Stimulated activated CD4-positive, alpha-beta T cell treated with anti-CD3 and anti-CD28 coated beads, Interleukin-1b, Interleukin-23, amount 100 ng/mL, for 4 hours (primary cell): ENCODE measurements around the gene RIMBP2.
"Not testable (repeated sequence)": the region's sequence is repeated elsewhere in the genome, so short reads cannot be mapped to it uniquely, and the experiment has no call there.

Experiments
- DNase-seq, 2 donors: peaks; one replicate each; pipeline ENCODE4 v3.0.0-alpha.2; 2020; ENCODE audit warnings: low read depth in 2 of 2

Gene RIMBP2

DNA sequence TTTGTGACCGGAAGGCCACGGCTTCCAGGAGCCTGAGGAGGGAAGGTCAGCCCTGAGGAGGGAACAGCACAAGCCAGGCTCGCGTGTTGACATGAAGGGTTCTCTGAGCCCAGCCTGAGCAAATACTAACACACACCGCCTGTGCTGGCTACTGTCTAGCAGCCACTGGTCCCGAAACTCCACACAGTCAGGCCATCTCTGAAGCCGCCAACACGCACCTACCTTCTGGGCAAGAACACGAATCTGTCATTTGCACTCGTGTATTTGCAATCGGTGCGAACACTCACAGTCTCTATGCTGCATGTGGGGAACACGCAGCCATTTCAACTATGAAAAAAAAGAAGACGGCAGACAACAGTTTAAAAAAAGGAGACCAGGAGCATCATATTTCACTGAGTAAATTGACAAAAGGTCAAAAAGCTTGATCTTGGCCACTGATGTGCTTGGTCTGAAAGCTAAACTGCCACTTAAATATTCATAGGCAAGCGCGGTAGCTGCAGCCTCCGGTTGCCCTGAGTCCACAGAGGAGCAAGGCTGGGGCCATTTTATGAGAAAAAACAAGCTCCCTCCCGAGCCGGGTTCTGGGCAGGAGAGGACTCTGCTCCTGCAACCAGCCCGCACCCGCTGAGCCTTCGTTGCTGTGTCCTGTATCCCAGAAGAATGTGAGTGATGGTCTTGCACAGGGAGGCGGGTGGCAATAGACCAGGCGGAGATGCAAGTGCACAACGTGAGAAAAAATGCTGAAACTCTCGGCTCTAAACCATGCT is 57.8 kb downstream of the RIMBP2 start:
- DNase-seq = no peak

DNA sequence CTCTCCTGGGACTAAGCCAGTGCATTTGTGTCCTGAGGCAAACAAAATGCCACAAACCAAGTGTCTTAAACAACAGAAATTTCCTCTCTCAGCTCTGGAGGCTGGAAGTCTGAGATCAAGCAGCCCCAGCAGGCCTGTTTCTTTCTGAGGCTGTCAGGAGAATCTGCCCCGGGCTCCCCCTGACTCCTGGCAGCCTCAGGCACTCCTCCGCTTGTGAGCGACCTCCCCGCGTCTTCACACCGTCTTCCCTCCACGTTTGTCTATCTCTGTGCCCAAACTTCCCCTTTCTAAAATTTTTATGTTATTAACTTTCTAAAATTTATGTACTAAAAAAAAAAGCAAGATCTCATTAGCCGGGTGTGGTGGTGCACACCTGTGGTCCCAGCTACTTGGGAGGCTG is 59.7 kb downstream of the RIMBP2 start:
- no peak for DNase-seq

DNA sequence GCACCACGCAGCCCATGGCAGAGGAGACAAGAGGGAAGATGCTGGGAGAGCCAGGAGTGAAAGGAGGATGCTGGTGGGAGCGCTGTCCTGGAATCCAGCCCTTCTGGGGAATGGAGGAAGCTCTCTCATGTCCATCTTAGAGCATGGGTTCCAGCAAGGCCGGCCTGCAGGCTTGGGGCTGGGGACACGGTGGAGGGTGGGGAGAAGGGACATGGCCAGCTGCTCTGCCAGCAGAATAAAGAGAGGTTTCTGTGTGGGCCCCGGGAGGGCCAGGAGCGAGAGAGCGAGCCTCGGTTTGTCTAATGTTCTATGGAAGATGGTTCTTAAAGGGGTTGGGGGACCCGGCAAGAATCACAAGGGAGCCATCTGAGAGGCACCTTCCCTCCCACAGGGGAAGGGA is 60.2 kb downstream of the RIMBP2 start:
- no peak for DNase-seq

DNA sequence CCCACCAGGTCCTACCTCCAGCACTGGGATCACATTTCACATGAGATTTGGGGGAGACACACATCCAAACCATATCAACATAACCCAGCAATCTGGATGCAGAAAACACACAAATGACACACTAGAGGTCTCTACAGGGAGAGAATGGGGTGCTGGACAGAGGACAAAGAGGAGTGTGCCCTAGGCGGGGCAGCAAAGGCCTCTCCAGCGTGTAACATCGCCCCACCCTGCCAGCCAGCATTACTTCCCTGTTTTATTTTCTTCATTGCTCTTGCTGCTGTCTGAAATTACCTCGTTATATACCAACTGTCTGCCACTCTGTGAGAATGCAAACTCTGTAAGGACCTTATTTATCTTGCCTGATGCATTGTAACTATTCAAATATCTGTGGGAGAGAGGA is 61.1 kb downstream of the RIMBP2 start:
- no peak for DNase-seq

DNA sequence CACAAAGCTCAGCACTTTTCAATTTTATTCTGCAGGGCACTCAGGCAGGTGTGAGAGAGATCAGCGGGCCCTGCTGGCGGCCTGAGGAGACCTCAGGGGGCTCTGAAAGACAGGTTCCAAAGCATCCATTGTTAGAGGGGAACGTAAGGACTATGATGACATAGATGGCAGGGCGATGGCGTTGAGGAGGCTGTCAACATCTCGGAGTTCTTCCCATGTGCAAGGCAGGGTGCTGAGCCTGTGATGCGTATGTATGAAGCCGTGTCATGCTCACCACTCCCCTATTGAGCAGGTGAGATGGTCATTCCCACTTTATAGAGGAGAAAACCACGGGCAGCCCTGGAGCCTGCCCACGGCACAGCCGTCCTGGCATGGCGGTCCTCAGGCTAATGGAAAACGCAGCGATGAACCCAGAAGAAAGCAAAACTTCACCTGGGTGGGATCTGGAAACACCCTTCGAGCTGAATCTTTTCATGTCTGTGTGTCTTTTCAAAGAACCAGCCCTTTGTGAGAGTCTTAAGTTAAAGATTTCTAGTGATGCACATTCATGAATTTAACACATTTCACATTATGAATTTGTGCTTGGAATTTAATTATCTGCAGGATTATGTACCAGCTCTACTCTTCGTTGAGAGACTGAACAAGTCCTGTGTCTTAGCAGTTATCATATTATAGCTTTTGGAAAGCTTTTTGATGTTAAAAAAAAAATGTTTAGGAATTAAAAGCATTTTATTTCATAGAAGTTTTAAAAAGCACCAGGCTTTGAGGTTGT is 64.7 kb downstream of the RIMBP2 start:
- no peak for DNase-seq

DNA sequence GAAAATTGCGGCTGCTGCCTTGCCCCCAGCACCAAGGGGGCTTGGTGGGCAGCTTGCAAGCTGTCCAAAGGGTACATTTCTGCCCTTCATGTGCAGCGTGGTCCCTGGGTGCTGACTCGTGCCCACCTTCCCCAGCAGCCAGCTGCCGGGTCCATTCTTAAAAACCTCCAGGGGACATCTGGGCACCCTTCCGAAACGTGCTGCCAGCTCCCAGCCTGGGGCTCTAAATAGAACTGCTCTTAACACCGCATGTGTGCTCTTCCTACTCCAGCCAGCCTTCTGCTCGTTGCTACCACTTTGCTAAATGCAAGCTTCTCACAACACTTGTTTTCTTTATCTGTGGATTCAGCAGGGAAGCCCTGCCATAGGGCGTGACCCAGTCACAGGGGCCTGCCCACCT is 66.0 kb downstream of the RIMBP2 start:
- no peak for DNase-seq

DNA sequence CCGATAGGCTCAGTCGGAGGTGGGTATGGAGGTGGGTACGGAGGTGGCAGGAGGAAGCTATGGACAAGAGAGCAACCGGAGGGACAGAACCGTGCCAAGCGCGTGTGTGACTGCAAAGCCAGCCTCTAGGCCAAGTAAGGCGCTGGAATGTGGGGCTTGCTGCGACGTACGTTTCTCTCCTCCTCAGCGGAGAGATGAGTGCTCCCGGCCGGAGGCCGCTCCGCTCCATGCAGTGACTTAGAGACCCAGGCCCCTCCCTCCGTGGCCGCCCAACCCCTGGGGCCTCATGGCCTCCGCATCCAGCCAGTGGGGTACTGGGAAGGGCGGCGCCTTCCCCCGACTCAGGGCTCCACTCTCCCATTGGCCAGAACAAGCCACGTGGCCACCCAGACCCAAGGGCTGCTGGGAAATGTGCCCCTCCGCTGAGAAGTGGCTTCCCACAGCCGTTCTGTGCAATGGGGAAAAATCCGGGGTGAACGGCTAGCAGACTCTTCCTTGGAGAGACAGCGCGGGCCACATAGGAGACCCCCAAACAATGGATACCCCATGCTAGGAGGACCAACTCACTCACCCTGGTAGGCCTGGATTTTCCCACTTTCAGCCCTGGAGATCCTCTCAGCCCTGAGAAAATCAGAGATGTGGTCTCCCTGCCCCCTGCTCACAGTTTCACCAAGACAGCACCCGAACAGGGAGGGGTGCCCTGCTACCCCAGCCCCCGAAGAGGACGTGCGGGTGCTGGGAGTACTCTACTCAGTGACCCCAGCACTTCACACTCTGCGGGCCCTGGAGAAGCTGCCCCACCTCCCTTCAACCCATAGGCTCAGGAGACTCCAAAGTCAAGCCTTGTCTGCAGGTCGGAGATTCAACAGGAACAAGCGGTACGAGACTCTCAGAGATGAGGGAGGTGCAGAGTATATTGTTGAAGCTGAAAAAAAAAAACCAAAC is 66.7 kb downstream of the RIMBP2 start:
- no peak for DNase-seq

DNA sequence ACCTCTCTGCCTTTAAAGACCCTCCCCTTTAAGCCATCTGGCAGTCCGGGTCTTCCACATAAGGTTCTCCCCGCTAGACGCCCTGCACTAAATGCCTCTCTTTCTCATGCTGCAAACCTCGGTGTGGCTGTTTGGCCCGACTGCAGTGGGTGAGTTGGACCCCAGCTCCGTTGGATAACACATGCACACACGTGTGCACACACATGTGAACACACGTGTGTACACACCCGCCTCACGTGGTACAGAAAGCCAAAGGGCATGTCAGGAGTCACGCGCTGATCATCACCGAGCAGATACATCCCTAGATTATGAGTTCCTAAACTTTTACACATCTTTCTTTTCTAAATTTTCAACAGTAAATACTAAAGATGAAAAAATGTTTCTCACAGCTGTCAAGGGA is 68.3 kb downstream of the RIMBP2 start:
- DNase-seq = no peak

DNA sequence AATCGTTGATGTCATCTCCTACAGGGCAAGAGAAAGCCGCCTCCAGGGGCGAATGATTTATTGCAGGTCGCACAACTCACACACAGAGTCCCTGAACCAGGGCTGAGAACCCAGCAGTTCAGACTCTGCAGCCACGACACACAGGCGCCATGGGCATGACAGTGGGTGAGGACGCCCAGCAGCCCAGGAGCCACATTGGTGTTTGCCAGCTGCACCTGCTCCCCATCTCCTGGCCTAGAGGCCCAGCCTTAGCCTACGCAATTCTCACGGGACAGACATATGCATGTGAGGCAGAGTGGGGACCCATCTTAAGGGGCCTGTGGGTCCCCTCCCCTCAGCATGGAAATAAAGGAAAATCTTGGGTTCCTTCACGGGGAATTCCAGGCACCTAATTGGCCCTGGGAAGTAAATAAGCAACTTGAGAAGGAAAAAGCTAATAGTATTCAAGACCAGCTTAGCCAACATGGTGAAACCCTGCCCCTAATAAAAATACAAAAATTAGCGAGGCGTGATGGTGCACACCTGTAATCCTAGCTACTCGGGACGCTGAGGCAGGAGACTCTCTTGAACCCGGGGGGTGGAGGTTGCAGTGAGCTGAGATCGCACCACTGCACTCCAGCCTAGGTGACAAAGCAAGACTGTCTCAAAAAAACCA is 69.3 kb downstream of the RIMBP2 start:
- no peak for DNase-seq

DNA sequence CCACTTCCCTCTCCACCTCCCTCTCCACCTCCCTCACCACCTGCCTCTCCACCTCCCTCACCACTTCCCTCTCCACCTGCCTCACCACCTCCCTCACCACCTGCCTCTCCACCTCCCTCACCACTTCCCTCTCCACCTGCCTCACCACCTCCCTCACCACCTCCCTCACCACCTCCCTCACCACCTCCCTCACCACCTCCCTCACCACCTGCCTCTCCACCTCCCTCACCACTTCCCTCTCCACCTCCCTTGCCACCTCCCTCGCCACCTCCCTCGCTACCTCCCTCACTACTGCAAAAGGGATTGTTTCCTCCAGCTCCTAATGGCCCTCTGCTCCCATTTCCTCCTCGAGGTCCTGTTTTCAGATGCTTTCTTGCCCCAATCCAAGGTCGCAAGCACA is 69.9 kb downstream of the RIMBP2 start:
- DNase-seq = not testable (repeated sequence)

DNA sequence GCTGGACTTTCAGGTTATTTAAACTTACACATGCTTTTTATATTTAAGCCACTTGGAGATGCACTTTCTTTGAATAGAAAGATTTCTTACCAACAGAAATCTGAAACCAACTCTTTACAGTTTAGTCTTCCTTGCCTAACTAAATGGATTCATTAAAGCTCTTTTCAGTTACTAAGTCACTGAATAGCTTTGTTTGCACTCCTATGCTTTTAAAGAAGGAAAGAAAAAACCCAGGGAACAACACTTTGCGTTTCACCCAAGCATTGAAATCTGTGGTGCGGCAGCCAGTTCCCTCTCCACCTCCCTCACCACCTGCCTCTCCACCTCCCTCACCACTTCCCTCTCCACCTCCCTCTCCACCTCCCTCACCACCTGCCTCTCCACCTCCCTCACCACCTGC is 70.3 kb downstream of the RIMBP2 start:
- DNase-seq = no peak

DNA sequence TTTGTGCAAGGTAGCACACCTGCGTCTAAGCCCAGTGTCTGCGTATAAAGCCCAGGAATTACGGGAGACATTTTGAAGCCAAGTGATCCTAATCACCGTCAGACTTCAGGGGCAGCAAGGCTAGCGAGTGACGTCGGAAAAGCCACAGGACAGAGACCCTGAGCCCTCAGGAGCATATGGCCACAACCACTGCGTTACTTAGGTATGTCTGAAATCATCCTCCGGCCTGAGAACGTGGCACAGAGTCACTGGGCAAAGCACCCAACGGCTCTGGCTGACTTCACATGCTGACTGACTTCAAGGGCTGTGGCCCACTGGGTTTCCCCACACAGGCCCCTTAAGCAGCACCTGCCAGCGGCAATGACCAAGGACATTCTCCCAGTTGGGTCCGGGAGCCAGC is 71.5 kb downstream of the RIMBP2 start:
- DNase-seq = no peak

DNA sequence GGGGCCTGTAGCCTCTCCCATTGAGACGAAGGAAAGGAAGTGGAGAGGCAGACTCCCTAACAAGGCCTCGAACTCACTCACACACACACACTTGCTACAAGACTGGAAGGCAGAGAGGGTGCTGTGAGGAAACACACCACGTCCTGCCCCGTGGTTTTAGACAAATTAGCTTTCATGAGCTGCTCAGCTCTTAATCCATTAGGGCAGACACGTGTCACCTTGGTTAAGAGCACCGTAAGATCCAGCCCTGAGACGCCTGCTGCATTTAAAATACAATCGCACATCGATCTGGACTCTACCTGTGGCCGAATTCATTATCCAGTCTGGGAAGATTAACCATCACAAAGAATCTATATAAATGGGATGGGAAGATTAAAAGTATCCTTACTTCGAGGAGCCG is 72.0 kb downstream of the RIMBP2 start:
- no peak for DNase-seq

DNA sequence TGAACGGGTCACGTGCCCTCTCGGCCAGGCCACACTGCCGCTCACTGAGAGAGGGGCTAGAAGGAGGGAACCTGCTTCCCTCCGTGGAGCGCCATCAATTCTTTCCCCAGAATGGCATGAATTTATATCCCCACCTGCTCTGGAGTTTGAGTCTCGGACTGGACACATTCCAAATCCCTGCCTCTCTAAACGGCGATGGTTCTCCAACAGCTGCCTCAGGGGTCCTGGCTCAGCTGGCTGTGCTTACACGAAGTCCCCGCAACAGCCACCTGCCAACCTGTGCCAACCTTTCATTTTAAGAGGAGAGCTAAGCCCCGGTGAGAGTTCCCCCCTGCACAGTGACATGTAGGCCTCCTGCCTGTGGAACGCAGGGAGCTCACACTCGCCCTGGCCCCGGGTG is 73.2 kb downstream of the RIMBP2 start:
- DNase-seq = no peak

DNA sequence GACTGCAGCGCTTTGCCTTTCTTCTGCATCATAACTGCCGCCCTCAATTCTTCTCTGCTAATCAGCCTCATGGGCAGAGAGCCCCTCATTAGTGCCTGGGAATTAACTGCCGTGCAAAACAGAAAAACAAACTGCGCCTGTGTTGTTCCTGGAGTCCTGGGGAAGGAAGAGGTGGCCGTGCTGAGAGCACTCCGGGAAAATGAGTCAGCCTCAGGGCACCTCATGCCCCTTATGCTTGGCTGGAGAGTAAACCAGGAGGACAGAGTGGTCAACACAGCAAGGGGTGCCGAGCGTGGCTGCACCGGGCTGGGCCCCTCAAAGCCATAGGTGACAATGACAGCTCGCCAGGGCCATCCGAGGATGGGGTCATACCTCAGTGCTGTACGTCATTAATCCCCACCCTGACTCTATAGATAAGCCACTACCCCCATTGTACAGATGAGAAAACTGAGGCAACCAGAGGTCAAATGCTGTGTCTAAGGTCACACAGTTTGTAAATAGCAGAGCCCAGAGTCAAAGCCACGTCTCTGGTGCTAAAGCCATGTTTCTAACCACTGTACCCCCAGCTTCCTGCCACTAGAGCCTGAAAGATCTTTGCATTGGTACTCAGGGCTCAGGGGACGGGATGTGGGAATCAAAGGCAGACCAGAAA is 74.4 kb downstream of the RIMBP2 start:
- DNase-seq = no peak

DNA sequence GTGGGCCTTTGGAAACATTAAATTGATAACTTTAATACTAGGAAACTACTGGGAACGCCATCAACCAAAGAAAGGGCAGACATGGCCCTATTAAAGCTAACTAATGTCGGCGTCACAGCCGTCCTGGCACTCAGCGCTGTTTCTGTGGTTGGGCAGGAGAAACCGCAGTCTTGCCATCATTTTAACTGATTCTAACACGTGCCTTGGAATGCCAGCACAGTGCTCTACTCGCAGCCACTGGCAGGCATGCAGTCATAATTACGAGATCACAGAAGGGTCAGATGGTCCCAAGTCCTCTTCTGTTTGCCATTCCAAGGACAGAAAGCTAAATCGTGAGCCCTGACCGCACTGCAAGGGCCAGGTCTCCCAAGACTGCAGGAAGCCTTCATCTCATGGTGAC is 75.2 kb downstream of the RIMBP2 start:
- DNase-seq = no peak

DNA sequence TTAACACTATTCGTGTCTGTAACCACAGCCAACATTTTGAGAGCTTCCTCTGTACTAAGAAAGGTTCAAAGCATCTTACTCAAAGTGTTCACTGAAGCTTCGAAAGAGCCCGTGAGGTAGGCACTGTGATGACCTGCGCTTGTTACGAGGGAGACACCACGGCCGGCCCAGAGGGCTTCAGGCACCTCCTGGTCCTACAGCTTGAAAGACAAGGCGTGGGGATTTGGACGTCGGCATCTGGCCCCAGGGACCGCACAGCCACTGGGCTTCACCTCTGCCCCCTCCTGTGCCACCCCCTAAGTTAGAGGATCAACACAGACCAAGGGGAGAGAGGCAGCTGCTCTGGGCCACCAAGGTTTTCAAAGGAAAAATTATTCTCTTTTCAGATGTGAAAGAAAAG is 75.6 kb downstream of the RIMBP2 start:
- DNase-seq = no peak

DNA sequence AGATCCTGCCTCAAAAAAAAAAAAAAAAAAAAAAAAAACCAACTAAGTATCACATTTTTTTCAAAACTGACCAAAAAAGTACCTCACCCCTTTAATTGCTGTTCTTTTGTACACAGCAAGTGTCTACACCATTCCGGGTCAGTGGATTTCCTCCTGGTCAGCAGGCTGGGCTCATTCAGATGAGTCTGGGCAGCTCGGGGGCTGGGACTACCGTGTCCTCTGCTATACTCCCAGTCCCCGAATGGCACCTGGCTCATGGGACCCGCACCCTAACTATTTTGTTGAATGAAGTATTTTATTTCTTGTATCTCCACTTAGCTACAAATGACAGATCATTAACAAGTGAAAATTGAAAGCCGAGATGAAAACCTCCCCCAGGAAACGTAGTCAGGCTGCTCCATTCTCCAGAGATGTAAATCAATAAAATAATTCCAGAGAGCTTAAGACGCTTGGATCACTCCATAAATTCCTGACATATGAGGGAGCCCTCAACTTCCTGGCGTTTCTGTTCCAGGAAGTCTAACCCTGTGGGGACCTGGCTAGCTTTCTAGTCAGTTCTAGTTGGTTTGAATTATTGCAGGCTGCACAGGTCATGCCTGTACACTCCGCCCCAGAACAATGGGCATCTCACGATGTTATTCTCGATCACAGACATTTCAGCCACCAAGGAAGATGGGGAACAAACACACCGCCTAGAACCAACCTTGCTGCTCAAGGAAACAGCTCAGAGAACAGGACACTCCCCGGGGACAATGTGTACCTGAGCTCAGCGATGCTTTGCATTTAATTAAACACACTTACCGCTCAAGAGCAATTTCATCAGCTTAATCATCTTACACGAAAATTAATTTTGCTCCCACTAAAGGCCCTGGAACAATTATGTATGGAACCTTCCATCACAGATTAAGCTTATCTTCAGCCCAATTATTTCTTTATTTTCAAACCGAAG is 76.3 kb downstream of the RIMBP2 start:
- DNase-seq = no peak

DNA sequence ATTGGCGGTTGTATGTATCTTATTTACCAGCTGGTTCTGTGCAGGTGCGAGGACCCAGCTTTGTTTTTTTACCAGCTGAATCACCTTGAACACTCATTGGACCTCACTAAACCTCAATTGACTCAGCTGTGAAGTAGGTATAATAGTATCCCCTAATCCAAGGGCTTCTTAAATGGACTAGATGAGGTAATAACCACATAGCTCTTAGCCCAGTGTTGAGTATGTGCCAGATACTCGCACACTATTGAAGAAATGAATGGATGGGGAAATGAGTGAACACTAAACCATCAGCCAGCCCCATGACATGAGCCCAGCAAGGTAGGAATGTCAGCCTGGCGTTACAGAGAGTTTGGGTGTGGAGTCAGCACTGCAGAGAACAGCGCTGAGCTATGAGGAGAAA is 79.7 kb downstream of the RIMBP2 start:
- DNase-seq = no peak

DNA sequence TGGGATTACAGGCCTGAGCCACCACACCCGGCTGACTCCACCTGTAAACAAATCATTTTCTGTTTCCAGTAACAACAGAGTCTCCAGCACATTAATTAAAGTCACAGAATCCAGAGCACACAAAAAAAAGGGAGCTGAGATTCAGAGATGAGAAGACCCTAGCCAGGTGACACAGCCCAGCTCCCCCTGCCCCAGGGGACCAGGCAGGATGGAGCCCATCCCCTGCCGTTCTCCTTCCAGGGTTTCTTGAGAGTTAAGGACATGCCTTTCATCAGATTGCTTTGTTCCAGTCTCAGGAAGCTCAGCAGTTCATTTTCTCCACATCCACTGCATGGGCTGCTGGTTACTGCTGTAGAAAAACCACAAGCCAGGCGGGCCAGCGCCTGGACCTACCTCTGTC is 81.2 kb downstream of the RIMBP2 start:
- DNase-seq = no peak
